Endothelial cell of umbilical vein (primary cell): ENCODE results near the gene FAAH. TPM values are rescaled to one million over a fixed set of nuclear protein-coding genes. Genes with fewer than 3 reads are reported as not detected.

Experiments used
- BruUV-seq: library from RNA; stranded (reverse); fragments of 400-500 nt; replicated peaks from 2 replicates; lab custom pipeline; 2021; lab: Mats Ljungman, UMichigan
- CTCF ChIA-PET: fragments of 300-600, 350-600 bp; sonication (Branson Sonifier 250); formaldehyde crosslinking; loops from one replicate; lab custom pipeline; 2021; ENCODE audit warnings: antibody characterized with exemption, inconsistent platforms; lab: Charles Lee
- POLR2A ChIA-PET: fragments of 300-600, 350-600 bp; sonication (Branson Sonifier 250); formaldehyde crosslinking; loops from one replicate; lab custom pipeline; 2021; ENCODE audit warnings: antibody characterized with exemption, inconsistent platforms; lab: Charles Lee
- DNase-seq: peaks from one replicate; pipeline ENCODE4 v3.0.0-alpha.2; 2011; ENCODE audit warnings: low read depth, low spot score
- FAIRE-seq: peaks from 2 replicates; lab custom pipeline; 2011; peaks lifted over from hg19 to GRCh38; lab: Jason Lieb, UNC
- H2AFZ ChIP-seq: 2 replicates; pipeline ENCODE4 v1.6.0; 2012; ENCODE audit warnings: low read depth, low read length, control low read depth, inconsistent platforms
- H3K27ac ChIP-seq: 2 replicates; pipeline ENCODE4 v1.5.1; 2011; ENCODE audit warnings: low read depth, mild to moderate bottlenecking, control low read depth, low read length, moderate library complexity; ENCODE audit not compliant: insufficient read depth
- H3K27me3 ChIP-seq, 2 experiments: 2 replicates each; pipeline versions ENCODE4 v1.6.0 to v1.6.1; 2011; ENCODE audit warnings: low read length in 2 of 2, mixed read lengths in 1 of 2; ENCODE audit not compliant: control insufficient read depth in 2 of 2, insufficient read depth in 2 of 2
- H3K36me3 ChIP-seq, 2 experiments: 2 replicates in 1 of 2; 3 replicates in 1 of 2; pipeline ENCODE4 v1.5.1; 2011; ENCODE audit warnings: low read length in 2 of 2, mild to moderate bottlenecking in 1 of 2, moderate library complexity in 1 of 2; ENCODE audit not compliant: control insufficient read depth in 2 of 2, insufficient read depth in 2 of 2; ENCODE audit errors: extremely low read depth in 1 of 2
- H3K4me1 ChIP-seq: 3 replicates; pipeline ENCODE4 v1.5.1; 2011; ENCODE audit warnings: mild to moderate bottlenecking, low read length; ENCODE audit not compliant: control insufficient read depth, insufficient read depth; ENCODE audit errors: extremely low read depth
- H3K4me2 ChIP-seq: 2 replicates; pipeline ENCODE4 v1.6.1; 2011; ENCODE audit warnings: low read length, control low read depth, mixed read lengths; ENCODE audit not compliant: insufficient read depth
- H3K4me3 ChIP-seq, 3 experiments: fragments of 200-600 bp in 1 of 3; sonication (generic), shearing (Covaris generic) in 1 of 3; replicated peaks in 1 of 3; 2 replicates each; pipeline ENCODE4 v1.5.1; 2011 to 2016; ENCODE audit warnings: control low read depth in 3 of 3, low read length in 3 of 3, mild to moderate bottlenecking in 2 of 3, inconsistent platforms in 1 of 3, low read depth in 1 of 3, moderate library complexity in 1 of 3; ENCODE audit not compliant: insufficient read depth in 1 of 3
- H3K79me2 ChIP-seq: 2 replicates; pipeline ENCODE4 v1.6.0; 2012; ENCODE audit warnings: low read length, inconsistent platforms; ENCODE audit not compliant: control insufficient read depth, insufficient read depth
- H3K9ac ChIP-seq: replicated peaks from 2 replicates; pipeline ENCODE3; 2011; ENCODE audit warnings: low read length, control low read depth; ENCODE audit not compliant: insufficient read depth; ENCODE audit errors: extremely low read depth
- H3K9me1 ChIP-seq: replicated peaks from 3 replicates; pipeline ENCODE4 v1.6.0; 2011; ENCODE audit warnings: mild to moderate bottlenecking, low read length; ENCODE audit not compliant: control insufficient read depth, insufficient read depth; ENCODE audit errors: extremely low read depth
- H3K9me3 ChIP-seq: replicated peaks from 2 replicates; pipeline ENCODE4 v1.5.1; 2012; ENCODE audit warnings: low read length, inconsistent platforms; ENCODE audit not compliant: control insufficient read depth, insufficient read depth
- H4K20me1 ChIP-seq: replicated peaks from 2 replicates; pipeline ENCODE3; 2011; ENCODE audit warnings: mild to moderate bottlenecking, low read length; ENCODE audit not compliant: control insufficient read depth, insufficient read depth; ENCODE audit errors: extremely low read depth
- GATA2 ChIP-seq: IDR thresholded peaks from 2 replicates; pipeline ENCODE4 v1.7.0; 2011; ENCODE audit warnings: low read depth, mild to moderate bottlenecking, moderate library complexity, mixed read lengths, low read length; ENCODE audit not compliant: insufficient read length, insufficient read depth
- JUN ChIP-seq: IDR thresholded peaks from 2 replicates; pipeline ENCODE4 v1.6.1; 2011; ENCODE audit warnings: borderline replicate concordance, low read depth; ENCODE audit not compliant: insufficient read length, insufficient read depth
- MYC ChIP-seq: IDR thresholded peaks from one replicate; pipeline ENCODE4 v1.6.1; 2011; ENCODE audit warnings: mild to moderate bottlenecking, low read depth, low read length
- dilution Hi-C: fragments of 300-500 bp; cut with MboI; formaldehyde crosslinking; loops from one replicate; pipeline ENCODE4 v1.15.0; 2019; ENCODE audit warnings: low sequenced_read_pairs; ENCODE audit not compliant: extremely low pct_ligation_motif_present
- intact Hi-C: fragments of 100-400 bp; cut with micrococcal nuclease; formaldehyde crosslinking; loops from one replicate; pipeline ENCODE4 v1.10.0; 2022
- polyA plus RNA-seq, 4 experiments: library from polyadenylated mRNA; depleted of rRNA in 3 of 4; stranded (reverse) in 3 of 4; unstranded in 1 of 4; fragments of >200 nt; gene quantifications; 2 replicates each; pipeline versions ENCODE4 v1.2.1 to v1.2.3, GENCODE V29; 2011 to 2012; ENCODE audit warnings: missing spikeins in 1 of 4
- total RNA-seq: library from RNA; stranded (reverse); gene quantifications from 2 replicates; pipeline ENCODE4 v1.2.3, GENCODE V29; 2021
- TF ChIP-seq, protein P1 (sequence below), 2 donors: IDR thresholded peaks; 1 replicate in 1 of 2; 2 replicates in 1 of 2; pipeline ENCODE4 v1.5.1; 2011; ENCODE audit warnings: low read length in 2 of 2, mild to moderate bottlenecking in 2 of 2, moderate library complexity in 2 of 2, control low read depth in 1 of 2, inconsistent platforms in 1 of 2, low read depth in 1 of 2; ENCODE audit not compliant: insufficient read depth in 1 of 2; ENCODE audit errors: extremely low read depth in 1 of 2

Gene FAAH
- total and polyA plus RNA-seq, 2 donors (not counting 3 experiments of a cell fraction or from before 2014, with no cell fraction given), result 0.47 to 1.5 TPM

DNA sequence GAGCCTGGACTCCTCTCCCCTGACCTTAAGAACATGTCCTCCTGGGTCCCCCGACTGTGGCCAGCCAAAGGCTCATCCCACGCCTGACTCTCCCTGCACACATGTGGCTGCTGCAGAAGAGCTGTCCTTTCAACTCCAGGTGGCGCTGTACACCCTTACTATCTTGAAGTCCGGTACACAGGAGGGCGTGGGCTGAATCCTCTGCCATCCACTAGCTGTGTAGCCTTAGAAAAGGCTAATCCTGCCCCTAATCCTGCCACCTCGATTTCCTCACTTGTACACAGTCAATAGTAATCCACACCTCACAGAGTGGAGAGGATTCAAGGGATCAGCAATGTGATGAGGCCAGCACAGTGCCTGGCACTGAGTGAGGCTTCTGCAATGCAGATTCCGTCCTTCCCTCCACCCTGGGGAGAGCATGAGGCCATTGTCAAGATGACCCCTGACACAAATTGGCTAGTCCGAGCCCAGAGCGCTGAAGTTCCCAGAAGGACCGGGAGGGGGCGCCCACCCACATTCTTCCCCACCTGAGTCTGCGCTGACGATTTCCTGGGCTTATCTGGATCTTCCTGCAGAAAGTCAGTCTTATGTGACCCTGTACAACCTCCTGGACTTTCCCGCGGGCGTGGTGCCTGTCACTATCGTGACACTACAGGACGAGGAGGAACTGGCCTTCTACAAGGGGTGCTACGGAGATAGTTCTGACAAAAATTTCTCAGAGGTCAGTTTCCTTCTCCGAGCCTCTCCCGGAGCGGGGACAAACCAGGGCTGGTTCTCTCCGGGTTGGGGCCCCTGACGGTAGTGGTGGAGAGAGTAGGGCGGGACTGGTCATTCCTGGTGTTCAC is 48.4 kb downstream of the FAAH start:
- H3K9ac ChIP-seq, result no peak overlapping the region

More for the DNA sequence above, 48.4 kb downstream of the FAAH start:
- H3K27me3 ChIP-seq, result peaks cover 12% of the 10 kb centered on the region in 2 experiments
- H2AFZ ChIP-seq, result peak overlapping the region; percentile 57
- H3K36me3 ChIP-seq, result no peaks in the 10 kb centered on the region
- H3K9me3 ChIP-seq, result no peaks in the 10 kb centered on the region
- H3K4me2 ChIP-seq, result peak overlapping the region; percentile 45
- intact Hi-C loops, result loop anchor here (1.0 to 2.0 kb wide), 2 partner anchors 36 to 86 kb away; no protein-coding TSS in a partner anchor
- dilution Hi-C loops, result no loop called here
- BruUV-seq, result no TSS peak
- H3K27ac ChIP-seq, result no peak overlapping the region
- ChIA-PET POLR2A (no interaction called here), CTCF (interaction anchor here (0.6 to 2.3 kb wide), 25 partner anchors 8 to 282 kb away, joined by 3 to 53 read pairs (median 4); partner anchors contain the start of genes ATPAF1 and KNCN)
- TF ChIP-seq GATA2 (no peak), MYC (no peak), JUN (no peak)
- TF ChIP-seq, protein P1, sequence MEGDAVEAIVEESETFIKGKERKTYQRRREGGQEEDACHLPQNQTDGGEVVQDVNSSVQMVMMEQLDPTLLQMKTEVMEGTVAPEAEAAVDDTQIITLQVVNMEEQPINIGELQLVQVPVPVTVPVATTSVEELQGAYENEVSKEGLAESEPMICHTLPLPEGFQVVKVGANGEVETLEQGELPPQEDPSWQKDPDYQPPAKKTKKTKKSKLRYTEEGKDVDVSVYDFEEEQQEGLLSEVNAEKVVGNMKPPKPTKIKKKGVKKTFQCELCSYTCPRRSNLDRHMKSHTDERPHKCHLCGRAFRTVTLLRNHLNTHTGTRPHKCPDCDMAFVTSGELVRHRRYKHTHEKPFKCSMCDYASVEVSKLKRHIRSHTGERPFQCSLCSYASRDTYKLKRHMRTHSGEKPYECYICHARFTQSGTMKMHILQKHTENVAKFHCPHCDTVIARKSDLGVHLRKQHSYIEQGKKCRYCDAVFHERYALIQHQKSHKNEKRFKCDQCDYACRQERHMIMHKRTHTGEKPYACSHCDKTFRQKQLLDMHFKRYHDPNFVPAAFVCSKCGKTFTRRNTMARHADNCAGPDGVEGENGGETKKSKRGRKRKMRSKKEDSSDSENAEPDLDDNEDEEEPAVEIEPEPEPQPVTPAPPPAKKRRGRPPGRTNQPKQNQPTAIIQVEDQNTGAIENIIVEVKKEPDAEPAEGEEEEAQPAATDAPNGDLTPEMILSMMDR (IDR thresholded peaks at IDR 0.05; ENCODE audit: extremely low read depth in 1 of 2, insufficient read depth in 1 of 2, low read depth in 1 of 2, low read length in 2 of 2), result peak; percentile 80 to 93
- H4K20me1 ChIP-seq, result no peaks in the 10 kb centered on the region
- H3K9me1 ChIP-seq, result no peaks in the 10 kb centered on the region
- no peaks in the 10 kb centered on the region for H3K79me2 ChIP-seq
- DNase-seq, result peak; percentile 61
- peak; percentile 84 for FAIRE-seq
- peak overlapping the region in 2 of 3 experiments; percentile 8 to 9 for H3K4me3 ChIP-seq
- H3K4me1 ChIP-seq, result no peaks in the 10 kb centered on the region
